Left hindlimb (tissue), 1 donor: ENCODE data around the gene FPR1.
"Not testable (repeated sequence)": the region's sequence is repeated elsewhere in the genome, so short reads cannot be mapped to it uniquely, and the experiment has no call there.

ENCODE experiments used
- DNase-seq: peaks from one replicate; pipeline ENCODE4 v3.0.0-alpha.2; 2018

FPR1 gene

DNA sequence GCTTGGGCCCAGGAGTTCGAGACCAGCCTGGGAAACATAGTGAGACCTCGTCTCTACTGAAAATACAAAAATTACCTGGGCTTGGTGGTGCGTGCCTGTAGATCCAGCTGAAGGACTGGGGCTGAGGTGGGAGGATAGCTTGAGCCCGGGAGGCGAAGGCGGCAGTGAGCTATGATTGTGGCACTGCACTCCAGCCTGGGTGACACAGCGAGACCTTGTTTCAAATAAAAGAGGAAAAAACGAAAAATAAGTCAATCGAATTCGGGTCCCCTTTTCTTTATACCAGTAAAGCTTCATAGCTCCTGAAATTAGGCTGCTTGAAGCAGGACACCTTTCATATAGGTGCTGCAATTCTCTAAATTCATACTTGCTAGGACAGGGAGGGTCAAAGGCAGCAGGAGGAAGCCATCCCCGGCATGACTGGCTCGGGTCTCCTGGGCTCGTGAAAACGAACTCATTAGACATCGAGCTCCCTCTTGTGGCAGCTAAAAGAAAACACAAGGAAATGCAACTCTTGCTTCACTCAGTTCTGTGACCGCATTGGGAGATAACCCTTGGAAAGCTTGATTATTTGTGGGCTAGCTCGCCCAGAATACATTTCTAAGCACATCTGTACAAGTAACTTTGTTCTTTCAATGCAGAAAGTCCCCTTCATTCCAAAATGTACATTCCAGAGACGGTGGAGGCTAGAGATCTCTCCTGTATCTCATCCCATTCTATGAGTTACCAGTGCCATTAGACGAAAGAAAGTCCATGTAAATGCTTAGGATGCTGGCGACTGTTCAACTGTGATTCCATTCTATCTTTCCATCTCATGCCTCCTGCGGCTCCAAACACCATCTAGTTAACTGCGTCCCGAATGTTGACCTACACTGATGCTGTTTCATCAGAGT lies 26.1 kb upstream of the FPR1 start:
- peak; percentile 54 for DNase-seq

DNA sequence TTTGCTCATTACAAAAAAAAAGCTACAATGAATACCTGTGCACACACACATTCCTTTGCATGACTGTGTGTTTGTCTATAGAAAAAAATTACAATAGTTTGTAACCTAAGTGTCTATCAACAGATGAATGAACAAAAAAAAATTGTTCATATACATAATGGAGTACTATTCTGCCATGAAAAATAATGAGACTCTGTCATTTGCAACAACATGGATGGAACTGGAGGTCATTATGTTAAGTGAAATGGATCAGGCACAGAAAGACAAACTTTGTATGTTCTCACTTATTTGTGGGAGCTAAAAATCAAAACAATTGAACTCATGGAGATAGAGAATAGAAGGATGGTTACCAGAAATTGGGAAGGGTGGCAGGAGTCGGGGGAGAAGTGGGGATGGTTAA lies 24.9 kb upstream of the FPR1 start:
- not testable (repeated sequence) for DNase-seq

DNA sequence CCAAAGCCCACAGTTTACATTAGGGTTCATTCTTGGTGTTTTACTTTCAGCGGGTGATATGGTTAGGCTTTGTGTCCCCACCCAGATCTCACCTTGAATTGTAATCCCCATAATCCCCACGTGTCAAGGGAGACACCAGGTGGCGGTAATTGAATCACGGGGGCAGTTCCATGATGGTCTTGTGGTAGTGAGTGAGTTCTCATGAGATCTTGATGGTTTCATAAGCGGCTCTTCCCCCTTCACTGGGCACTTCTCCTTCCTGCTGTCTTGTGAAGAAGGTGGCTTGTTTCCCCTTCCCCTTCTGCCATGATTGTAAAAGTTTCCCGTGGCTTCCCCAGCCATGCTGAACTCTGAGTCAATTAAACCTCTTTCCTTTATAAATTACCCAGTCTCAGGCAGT lies 21.3 kb upstream of the FPR1 start:
- DNase-seq = no peak

DNA sequence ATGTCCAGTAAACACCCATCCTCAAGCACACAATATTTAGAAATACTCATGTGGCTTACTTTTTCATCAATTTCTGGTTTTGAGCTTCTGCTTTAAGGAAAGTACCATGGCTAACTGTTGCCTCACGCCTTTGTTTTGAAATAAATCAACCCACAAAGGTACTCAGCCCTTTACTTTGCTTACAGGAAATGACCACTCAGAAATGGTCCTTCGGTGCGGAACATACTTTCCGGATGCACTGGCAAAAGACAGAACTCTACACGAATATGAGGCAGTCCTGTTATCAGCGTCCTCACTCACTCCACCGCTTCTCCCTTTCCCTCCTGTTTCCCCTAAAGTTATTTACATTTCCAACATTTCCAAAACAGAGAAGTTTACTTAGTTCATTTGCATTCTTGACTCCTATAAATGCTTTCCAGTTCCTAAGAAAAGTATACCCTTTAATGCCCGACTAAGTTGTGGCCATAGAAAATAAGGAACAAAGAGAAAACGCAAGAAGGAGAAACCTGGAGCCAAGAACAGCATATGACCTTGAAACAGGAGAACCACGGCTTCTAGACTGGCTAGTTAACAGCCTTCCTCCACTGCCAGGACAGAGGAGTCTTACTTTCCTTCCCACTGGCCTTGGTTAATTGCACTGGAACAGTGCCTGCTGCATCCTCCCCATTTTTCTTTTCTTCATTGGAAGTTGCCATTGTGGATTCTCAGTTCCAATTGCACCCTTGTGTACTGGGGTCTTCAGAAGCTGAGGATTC lies 19.9 kb upstream of the FPR1 start:
- DNase-seq = no peak

DNA sequence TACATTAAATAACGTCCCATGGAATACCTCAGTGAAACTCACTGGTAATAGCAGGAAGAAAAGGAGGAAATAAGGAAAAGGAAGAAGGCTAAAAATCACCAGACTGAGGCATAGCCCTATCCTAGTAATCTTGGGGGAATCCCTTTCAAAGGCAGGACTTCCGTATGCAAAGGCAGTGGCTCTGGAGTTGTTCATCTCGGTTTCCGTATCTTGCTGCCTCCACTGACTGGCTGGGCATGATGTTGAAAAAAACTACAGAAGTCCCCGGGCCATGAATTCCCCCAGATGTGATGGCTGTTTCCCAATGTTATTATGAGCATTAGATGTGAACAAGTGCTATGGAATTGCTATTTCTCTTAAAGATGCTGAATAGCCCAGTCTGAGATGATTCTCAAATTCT lies 14.8 kb upstream of the FPR1 start:
- DNase-seq = no peak

DNA sequence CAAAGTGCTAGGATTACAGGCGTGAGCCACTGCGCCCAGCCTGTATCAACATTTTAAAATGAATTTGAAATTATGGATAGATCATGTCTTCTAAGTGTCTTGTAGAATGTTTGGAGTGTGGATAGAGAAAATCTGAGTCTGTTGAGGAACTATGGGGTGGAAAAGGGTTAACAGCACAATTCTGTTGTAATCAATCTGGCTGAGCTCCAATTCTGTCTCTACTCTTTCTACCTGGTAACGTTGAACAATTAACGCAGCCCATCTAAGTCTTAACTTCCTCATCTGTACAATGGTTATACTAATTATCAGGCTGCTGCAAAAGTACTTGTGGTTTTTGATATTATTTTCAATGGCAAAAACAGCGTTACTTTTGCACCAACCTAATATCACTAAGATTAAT lies 13.4 kb upstream of the FPR1 start:
- DNase-seq = no peak

DNA sequence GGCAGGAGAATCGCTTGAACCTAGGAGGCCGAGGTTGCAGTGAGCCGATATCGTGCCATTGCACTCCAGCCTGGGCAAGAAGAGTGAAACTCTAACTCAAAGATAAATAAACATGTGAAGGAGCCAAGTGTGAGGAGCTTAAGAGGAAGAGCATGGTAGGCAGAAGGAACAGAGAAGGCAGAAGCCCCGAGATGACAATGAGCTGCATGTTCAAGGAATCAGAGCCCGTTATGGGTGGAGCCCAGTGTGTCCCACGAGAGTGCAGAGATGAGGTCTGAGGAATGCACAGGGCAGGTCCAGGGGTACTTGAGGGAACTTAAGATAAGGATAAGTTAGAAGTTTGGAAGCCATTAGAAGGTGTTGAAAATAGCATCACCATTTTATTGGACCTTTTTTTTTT lies 10.0 kb upstream of the FPR1 start:
- no peak for DNase-seq

DNA sequence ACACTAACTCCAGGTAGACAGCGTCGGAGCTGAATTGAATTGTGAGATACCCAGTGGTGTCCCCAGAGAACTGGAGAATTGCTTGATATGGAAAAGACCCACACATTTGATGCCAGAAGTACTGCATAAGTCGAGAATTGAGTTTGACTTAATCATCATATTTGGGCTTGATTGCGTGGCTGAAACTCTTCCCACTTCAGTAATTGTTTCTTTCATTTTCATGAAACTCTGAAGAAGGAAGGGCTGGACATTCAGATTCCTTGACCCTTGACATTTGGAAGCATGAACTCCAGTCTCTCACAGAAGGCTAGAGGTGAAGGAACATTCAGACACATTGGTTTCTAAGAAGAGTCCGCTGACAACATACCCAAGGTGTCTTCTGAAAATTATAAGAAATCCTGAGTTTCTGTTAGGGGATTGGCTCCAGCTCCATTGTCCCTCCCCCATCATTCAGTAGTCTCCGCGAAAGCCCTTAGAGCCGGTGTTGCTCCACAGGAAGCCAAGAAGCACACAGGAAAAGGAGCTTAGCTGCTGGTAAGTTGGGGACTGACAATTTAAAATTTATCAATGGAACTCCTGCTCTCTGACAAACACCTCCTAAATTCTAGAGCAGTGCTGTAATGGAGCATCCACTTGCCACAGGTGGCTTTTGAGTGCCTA lies 9.1 kb upstream of the FPR1 start, which contains the start of gene FPR2:
FPR2 (plus strand) TSS at position 484 of the 660 bp plus-strand sequence. CDS start 7,479 bp downstream, outside the sequence.
- no peak for DNase-seq

DNA sequence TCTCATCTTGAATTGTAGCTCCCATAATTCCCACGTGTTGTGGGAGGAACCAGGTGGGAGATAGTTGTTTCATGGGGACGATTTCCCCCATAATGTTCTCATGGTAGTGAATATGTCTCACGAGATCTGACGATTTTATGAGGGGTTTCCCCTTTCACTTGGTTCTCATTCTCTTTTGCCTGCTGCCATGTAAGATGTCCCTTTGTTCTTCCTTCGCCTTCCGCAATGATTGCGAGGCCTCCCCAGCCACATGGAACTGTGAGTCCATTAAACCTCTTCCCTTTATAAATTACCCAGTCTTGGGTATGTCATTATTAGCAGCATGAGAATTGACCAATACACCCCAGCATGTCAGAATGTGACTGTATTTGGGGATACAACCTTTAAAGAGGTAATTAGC lies 3.9 kb upstream of the FPR1 start:
- no peak for DNase-seq

DNA sequence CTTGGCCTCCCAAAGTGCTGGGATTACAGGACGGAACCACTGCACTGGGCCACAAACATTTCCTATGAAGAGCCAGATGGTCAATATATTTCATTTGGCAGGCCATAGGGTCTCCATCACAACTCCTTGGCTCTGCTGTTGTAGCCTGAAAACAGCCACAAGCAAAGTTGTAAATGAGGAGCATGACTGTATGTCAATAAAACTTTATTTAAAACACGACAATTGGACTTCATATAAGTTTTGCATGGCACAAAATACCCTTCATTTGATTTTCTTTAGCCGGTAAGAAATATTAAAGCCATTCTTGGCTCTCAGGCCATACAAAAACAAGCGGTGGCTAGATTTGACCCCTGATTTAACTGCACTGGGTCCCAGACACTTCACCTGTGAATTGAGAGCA lies 3.1 kb upstream of the FPR1 start:
- DNase-seq = no peak

DNA sequence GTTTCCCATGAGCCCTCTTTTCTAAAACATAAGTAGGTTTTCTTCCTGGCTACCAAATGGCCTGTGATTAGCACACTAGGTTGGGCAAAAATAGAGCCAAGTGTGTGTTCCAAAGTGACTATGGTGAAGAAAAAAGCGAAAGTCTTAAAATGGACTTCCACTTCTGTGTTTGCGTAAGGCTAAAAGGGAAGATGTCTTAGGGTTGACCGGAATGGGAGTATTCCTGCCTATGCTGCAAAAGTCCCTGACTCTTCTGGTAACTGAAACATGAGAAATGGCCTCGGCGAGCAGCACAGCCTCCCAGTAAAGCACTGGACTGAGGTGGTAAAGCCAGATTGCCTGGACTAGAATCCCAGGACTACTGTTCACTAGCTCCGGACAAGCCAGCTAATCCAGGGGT lies 2.4 kb upstream of the FPR1 start:
- no peak for DNase-seq

DNA sequence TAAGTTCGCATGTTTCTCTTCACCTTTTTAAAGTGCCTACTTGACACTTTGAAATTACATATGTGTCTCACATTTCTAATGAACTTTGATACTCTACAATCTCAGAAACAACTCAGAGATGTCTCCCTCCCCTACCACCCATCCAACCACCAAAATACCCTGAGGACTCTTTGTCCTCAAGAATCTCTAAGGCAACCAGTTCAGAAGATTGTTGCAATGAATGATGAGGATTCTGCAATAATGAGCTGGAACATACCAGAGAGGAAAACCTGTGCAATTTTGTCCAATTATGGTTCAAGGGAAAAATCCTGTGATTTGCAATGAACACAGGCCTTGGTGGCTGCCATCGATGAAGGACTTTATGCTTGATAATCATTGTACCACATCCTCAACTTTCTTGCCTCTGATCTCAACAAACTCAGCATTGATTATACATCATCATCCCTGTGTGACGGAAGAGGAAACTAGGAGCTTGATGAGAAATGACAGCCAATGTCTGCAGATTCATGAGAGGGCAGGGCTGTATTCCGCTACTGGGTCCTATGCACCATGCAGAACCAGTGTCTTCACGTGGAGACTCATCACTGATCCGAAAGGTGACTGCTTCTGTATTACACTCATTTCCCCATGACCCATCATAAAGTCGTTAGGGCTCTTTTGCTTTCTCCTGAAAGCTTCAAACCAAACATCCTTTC lies 1.1 kb downstream of the FPR1 start:
- DNase-seq = no peak

DNA sequence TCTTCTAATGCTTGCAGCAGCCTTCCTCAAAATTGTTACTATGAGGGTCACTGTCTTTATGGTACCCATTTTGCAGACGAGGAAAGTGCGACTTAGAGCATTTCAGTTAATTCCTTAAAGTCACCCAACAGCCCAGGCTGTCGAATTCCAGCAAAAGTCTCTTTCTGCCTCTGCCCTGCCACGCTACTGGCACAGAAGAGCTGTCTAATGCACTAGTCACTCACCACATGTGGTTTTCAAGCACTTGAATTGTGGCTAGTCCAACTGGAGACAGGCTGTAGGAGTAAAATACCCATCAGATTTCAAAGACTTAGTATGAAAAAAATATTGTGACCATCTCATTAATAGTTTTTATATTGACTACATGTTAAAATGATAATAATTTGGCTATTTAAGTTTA lies 1.7 kb downstream of the FPR1 start:
- DNase-seq = no peak

DNA sequence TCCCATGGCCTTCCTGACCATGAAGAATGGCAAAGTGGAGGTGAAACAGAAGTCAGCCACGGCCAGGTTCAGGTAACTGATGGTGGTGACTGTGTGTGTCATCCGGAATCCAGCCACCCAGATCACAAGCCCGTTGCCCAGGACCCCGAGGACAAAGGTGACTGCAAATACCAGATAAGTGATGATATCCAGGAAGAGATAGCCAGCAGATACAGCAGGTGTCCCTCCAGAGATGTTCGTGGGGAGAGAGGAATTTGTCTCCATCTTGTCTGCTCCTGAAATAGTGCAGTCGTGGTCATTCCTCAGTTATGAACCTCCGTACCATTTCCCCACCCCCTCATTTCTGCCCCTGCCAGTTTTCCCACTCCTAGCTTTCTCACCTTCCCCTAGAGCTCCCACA lies 4.9 kb downstream of the FPR1 start:
- no peak for DNase-seq

DNA sequence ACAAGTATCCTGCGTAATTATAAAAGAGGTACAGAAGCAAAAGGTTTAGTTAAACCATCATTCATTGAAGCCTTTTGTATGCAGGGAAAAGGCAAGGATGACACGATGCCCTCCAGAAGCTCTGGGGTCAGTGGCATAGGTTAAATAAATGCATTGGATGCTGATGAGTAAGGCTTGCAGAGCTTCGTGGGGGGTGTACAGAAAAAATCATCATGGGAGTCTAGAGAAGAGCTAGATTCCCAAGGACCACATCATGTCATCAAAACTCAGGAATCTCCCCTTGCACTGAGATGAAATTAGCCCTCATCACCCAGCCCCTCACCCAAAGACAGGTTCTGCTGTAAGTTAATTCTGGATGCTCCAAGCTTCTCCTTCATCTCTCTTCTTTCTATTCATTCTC lies 8.3 kb downstream of the FPR1 start:
- no peak for DNase-seq

DNA sequence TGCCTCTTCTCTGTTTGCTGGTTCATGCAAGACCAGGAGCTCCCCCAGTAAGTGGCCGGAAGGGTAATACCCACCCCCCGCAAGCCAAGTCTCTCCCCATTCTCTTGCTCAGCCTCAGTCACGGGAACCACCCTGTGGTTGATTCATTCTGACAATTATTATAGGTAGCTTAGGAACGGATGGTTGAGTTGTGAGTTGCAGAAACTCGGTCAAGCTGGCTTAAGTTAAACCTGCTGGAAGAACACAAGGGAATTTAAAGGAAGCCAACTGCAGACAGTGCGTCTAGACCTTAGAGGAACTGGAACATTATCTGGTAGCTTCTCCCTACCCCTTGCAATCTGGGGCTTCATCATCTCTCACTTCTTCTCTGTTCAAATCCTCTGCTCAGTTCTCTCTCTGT lies 8.9 kb downstream of the FPR1 start:
- DNase-seq = no peak

DNA sequence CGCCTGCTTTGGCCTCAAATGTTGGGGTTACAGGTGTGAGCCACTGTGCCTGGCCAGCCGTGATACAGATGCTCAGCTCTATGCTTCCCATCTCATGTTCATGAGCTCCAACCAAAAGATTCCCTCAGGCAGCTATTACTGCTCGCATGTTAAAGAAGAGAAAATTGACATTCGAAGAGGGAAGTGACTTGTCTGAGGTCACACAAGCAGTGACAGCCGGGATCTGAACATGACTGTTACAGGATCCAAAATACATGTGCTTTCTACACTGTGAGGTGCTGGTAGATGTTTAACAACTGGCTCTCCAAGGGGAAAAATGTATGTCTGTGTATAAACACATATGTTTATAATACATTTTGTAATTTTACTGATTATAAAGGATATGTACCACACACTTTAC lies 11.3 kb downstream of the FPR1 start:
- DNase-seq = no peak

DNA sequence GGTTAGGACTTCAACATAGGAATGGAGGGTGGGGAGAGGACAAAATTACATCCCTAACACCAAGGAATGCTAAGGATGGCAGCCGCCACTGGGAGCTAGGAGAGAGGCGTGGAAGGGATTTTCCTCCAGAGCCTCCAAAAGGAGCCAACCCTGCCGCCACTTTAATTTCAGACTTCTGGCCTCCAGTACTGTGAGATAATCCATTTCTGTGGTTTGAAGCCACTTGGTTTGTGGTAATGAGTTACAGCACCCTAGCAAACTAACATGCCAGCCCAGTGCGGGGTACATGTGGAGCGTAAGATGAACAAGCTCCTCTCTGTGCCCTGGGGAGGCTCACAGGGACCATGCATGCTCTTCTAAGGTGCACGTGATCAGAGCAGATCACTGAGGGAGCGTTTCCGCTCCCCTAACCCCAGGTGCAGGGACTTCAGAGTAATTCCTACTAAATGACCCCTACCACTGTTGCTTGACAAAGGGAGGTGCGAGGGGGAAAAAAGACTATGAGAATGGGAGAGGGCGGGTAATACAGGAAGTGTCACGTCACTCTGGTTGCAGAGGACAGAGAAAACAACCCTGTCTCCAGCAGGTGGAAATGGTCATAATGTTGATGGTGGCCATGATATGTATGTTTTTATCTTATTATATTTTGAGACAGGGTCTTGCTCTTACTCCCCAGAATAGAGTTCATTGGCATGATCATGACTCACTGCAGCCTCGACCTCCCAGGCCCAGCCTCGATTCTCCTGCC lies 12.0 kb downstream of the FPR1 start:
- no peak for DNase-seq

DNA sequence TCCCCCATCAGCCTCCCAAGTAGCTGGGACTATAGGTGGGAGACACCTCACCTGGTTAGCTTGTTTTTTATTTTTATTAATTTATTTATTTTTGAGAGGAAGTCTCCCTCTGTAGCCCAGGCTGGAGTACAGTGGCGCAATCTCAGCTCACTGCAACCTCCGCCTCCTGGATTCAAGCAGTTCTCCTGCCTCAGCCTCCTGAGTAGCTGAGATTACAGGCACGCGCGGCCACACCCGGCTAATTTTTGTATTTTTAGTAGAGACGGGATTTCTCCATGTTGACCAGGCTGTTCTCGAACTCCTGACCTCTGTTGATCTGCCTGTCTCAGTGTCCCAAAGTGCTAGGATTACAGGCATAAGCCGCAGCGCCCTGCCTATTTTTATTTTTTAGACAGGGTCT lies 13.2 kb downstream of the FPR1 start:
- DNase-seq = not testable (repeated sequence)

DNA sequence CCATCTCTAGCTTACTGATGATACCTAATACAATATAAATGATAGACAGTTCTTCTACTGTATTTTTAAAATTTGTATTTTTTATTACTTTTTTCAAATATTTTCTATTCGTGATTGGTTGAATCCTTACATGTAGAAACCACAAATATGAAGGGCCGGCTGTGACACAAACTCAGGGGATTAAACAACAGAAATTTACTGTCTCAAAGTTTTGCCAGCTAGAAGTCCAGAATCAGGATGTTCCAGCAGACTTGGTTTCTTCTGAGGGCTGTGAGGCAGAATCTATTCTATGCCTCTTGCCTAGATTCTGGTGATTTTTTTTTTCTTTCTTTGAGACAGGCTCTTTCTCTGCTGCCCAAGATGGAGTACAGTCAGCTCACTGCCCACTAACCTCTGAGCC lies 13.8 kb downstream of the FPR1 start:
- no peak for DNase-seq

DNA sequence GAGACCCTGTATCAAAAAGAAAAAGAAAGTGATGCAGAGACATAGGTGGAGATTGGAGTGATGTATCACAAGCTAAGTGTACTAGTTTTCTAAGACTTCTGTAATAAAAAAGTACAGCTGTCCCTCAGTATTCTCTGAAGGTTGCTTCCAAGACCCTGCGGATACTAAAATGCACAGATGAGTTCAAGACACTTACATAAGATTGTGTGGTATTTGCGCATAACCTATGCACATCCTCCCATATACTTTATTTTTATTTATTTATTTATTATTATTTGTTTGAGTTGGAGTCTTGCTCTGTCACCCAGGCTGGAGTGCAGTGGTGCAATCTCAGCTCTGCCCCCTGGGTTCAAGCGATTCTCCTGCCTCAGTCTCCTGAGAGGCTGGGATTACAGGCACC lies 14.3 kb downstream of the FPR1 start:
- DNase-seq = no peak

DNA sequence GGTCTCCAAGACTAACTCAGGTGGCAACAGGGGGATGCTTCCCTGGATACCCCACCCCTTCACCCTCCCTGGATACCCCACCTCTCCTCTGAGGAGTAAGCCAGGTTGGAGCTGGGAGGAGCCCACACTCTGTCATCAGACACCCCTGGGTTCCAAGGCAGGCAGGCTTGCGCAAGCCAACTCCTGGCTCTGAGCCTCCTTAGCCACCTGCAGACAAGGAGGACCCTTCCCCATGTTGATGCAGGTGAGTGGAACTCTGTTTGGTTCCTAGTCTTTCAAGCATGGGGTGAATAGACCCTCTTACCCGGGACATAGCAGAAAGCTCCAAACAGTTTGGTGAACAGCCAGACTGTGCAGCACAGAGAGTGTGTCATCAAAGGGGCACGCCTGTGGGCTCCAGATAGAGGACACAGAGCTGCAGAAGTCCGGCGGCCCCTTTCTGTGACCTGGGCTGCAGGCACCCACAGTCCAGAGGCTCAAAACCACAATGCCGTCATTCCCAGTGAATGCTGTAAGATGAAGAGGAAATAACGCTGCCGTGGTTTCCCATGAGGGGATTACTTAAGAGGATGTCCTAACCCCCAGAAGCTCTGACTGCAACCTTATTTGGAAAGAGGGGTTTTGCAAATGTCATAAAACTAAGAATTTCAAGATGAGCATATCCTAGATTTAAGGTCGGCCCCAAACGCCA lies 15.8 kb downstream of the FPR1 start:
- DNase-seq = no peak
